Kidney epithelial cell (primary cell): ENCODE measurements around the gene SOX5. TPM values are rescaled to one million over a fixed set of nuclear protein-coding genes. Genes with fewer than 3 reads are reported as not detected.

Experiments used
- DNase-seq: peaks from one replicate; pipeline ENCODE4 v3.0.0-alpha.2; 2010; ENCODE audit warnings: low read depth
- H3K27me3 ChIP-seq: 2 replicates; pipeline ENCODE4 v1.6.0; 2011; ENCODE audit warnings: low read length; ENCODE audit not compliant: control insufficient read depth, insufficient read depth
- H3K36me3 ChIP-seq: 2 replicates; pipeline ENCODE4 v1.5.1; 2011; ENCODE audit warnings: low read length; ENCODE audit not compliant: control insufficient read depth, insufficient read depth
- H3K4me3 ChIP-seq: 2 replicates; pipeline ENCODE4 v1.5.1; 2011; ENCODE audit warnings: low read depth, mild to moderate bottlenecking, control low read depth, low read length
- CTCF ChIP-seq: IDR thresholded peaks from 2 replicates; pipeline ENCODE4 v1.5.1; 2011; ENCODE audit warnings: mild to moderate bottlenecking, moderate library complexity, low read length, control low read depth, inconsistent platforms; ENCODE audit not compliant: insufficient read depth, poor library complexity, severe bottlenecking
- total RNA-seq: library from RNA; depleted of rRNA; stranded (reverse); fragments of >200 nt; gene quantifications from 2 replicates; pipeline ENCODE4 v1.2.3, GENCODE V29; 2015

Gene SOX5
- total RNA-seq, 1 donor from 2014 or later = 1.0 TPM

DNA sequence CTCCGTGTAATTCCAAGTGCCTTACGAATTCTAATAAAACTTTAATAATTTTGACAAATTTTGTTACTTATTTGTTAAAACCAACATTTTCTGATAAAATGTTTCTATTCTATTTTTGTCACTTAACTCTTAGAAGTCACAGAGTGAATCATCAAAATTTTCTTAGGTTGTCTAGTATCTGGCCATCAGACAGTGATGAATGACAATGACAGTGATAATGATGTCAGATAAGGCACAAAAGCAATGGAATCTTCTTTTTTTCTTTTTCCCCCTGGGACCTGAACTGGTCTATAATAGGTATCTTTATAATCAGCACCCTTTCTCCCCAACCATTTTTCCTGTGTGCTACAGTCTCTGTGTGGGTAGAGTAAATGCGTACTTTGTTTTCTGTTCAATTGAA is 407.3 kb downstream of the SOX5 start:
- TF ChIP-seq CTCF = no peak
- Histone ChIP-seq H3K36me3 (no peaks in the 10 kb centered on the region), H3K4me3 (no peak overlapping the region), H3K27me3 (no peaks in the 10 kb centered on the region)
- no peak for DNase-seq

- no peak for DNase-seq
- TF ChIP-seq CTCF = no peak
- no peaks in the 10 kb centered on the region for H3K36me3 ChIP-seq
- H3K27me3 ChIP-seq = no peaks in the 10 kb centered on the region
- no peak overlapping the region for H3K4me3 ChIP-seq
These were observed 408.9 kb downstream of the SOX5 start for GRCh38 chr12:23540572-23540971.

DNA sequence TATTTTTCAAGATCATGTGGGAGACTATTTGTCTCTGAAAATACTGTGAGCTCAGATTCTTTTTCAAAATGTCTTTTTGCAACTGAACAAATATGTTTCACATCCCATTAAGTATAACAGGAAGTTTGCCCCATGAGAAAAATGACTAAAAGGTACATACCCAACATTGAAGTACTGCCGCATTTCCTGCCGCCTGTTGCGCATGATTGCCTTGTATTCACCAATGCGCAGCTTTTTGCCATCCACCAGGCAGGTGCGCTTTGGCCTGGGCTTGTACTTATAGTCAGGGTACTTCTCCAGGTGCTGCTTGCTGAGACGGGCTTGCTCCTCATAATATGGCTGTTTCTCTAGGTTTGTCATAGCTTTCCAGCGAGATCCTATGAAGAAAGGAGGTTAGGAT is 413.2 kb downstream of the SOX5 start:
- H3K36me3 ChIP-seq = no peaks in the 10 kb centered on the region
- H3K4me3 ChIP-seq = no peak overlapping the region
- no peak for DNase-seq
- H3K27me3 ChIP-seq = no peaks in the 10 kb centered on the region
- no peak for TF ChIP-seq CTCF

DNA sequence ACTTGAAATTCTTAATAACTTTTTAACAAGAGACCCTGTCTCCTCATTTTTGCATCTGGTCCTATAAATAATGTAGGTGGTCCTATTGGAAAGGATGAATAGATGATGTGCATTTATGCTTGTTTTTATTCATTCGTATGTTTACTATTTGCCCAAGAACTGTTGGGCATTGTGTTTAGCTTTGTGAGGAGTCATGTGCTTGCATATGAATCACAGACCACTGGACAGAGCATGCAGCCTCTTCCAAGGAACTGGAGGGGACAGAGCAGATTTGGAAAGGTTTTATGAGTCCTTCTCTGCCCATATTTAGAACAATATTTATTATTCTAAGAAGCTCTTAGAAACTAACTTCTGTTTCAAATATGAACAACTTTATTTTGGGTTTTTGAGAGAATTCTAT is 414.0 kb downstream of the SOX5 start:
- Histone ChIP-seq H3K4me3 (no peak overlapping the region), H3K27me3 (no peaks in the 10 kb centered on the region), H3K36me3 (no peaks in the 10 kb centered on the region)
- no peak for TF ChIP-seq CTCF
- no peak for DNase-seq

- Histone ChIP-seq H3K4me3 (no peak overlapping the region), H3K36me3 (no peaks in the 10 kb centered on the region), H3K27me3 (no peaks in the 10 kb centered on the region)
- no peak for TF ChIP-seq CTCF
- no peak for DNase-seq
These were observed 415.3 kb downstream of the SOX5 start for GRCh38 chr12:23534196-23534595.

DNA sequence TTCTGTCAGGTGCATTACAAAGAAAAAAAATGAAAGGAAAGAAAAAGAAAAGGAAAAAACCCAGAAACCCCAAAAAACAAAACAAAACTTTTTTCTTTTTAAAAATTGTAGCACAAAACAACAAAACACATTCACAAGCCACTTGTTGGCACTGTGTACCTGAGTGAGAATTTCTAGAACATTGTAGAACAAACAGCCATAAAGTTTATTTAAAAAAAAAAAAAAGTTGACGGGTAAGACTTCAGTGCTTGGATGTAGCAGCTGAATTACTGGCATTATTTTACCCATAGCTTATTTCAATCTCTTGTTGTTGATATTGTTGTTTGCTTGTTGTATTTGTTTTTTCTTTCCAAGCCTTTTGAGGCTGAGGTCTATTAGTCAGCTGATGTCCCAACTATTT is 415.8 kb downstream of the SOX5 start:
- Histone ChIP-seq H3K36me3 (no peaks in the 10 kb centered on the region), H3K27me3 (no peaks in the 10 kb centered on the region), H3K4me3 (no peak overlapping the region)
- DNase-seq = no peak
- TF ChIP-seq CTCF = no peak
